Stomach smooth muscle (tissue), 2 donors: Measurements from ENCODE around the gene PCED1A.

Source experiments
- H3K27ac ChIP-seq: one replicate; pipeline ENCODE4 v1.7.0; 2013; ENCODE audit warnings: mild to moderate bottlenecking, low read length, inconsistent platforms
- H3K27me3 ChIP-seq, 2 donors: one replicate each; pipeline ENCODE4 v1.7.0; 2013; ENCODE audit warnings: low read length in 2 of 2; ENCODE audit not compliant: insufficient read depth in 2 of 2, control insufficient read depth in 1 of 2
- H3K36me3 ChIP-seq, 2 donors: one replicate each; pipeline ENCODE4 v1.7.0; 2013; ENCODE audit warnings: low read length in 2 of 2; ENCODE audit not compliant: control insufficient read depth in 2 of 2, insufficient read depth in 2 of 2
- H3K4me1 ChIP-seq: one replicate; pipeline ENCODE4 v1.7.0; 2013; ENCODE audit warnings: low read length; ENCODE audit not compliant: control insufficient read depth, insufficient read depth
- H3K4me3 ChIP-seq, 2 donors: one replicate each; pipeline ENCODE4 v1.7.0; 2013; ENCODE audit warnings: low read length in 2 of 2
- H3K9ac ChIP-seq, 2 donors: one replicate each; pipeline ENCODE4 v1.7.0; 2013; ENCODE audit warnings: low read length in 2 of 2, mild to moderate bottlenecking in 1 of 2
- H3K9me3 ChIP-seq, 2 donors: one replicate each; pipeline ENCODE4 v1.7.0; 2013; ENCODE audit warnings: low read length in 2 of 2; ENCODE audit not compliant: control insufficient read depth in 2 of 2
- donor health status: healthy.
- donor health status: Pancreatic carcinoma.

PCED1A gene

GRCh38 chr20:2795451-2795850 lies 45.0 kb downstream of the PCED1A start:
- H3K9ac ChIP-seq = no peak overlapping the region
- no peaks in the 10 kb centered on the region for H3K9me3 ChIP-seq
- no peaks in the 10 kb centered on the region for H3K36me3 ChIP-seq
- H3K27me3 ChIP-seq = peaks cover 24 to 28% of the 10 kb centered on the region in 2 donors
- no peak overlapping the region for H3K4me3 ChIP-seq
- H3K27ac ChIP-seq = no peak overlapping the region
- H3K4me1 ChIP-seq = peaks cover 11% of the 10 kb centered on the region

- Histone ChIP-seq H3K4me3 (no peak overlapping the region), H3K9me3 (no peaks in the 10 kb centered on the region), H3K36me3 (no peaks in the 10 kb centered on the region), H3K4me1 (peaks cover 7% of the 10 kb centered on the region), H3K27me3 (peaks cover 20 to 26% of the 10 kb centered on the region in 2 donors), H3K9ac (no peak overlapping the region), H3K27ac (no peak overlapping the region)
Observed at GRCh38 chr20:2794866-2795447, 45.5 kb downstream of the PCED1A start.

- Histone ChIP-seq H3K4me1 (peaks cover under 1% of the 10 kb centered on the region), H3K9me3 (no peaks in the 10 kb centered on the region), H3K36me3 (no peaks in the 10 kb centered on the region), H3K4me3 (no peak overlapping the region), H3K27me3 (peaks cover 13 to 19% of the 10 kb centered on the region in 2 donors), H3K9ac (no peak overlapping the region), H3K27ac (no peak overlapping the region)
Observed at GRCh38 chr20:2794202-2794748, 46.2 kb downstream of the PCED1A start.

- no peaks in the 10 kb centered on the region for H3K4me1 ChIP-seq
- H3K4me3 ChIP-seq = no peak overlapping the region
- H3K9me3 ChIP-seq = no peaks in the 10 kb centered on the region
- no peak overlapping the region for H3K27ac ChIP-seq
- no peaks in the 10 kb centered on the region for H3K36me3 ChIP-seq
- H3K27me3 ChIP-seq = peaks cover 6 to 16% of the 10 kb centered on the region in 2 donors
- H3K9ac ChIP-seq = no peak overlapping the region
Observed at GRCh38 chr20:2793471-2793870, 47.0 kb downstream of the PCED1A start.
